ENCODE results near the gene MAGI3. TPM values are rescaled to one million over a fixed set of nuclear protein-coding genes. Genes with fewer than 3 reads are reported as not detected.
"Not testable (repeated sequence)": the region's sequence is repeated elsewhere in the genome, so short reads cannot be mapped to it uniquely, and the experiment has no call there.

The MAGI3 gene
- total RNA-seq, 1 donor from 2014 or later, result 22.3 TPM

GRCh38 chr1:113691184-113691583 is 300.9 kb downstream of the MAGI3 start:
- DNase-seq (ENCODE audit: low spot score), result no peak

- no peak for DNase-seq (ENCODE audit: low spot score)
Measured at GRCh38 chr1:113692342-113692741, 302.0 kb downstream of the MAGI3 start.

GRCh38 chr1:113692824-113693431 is 302.6 kb downstream of the MAGI3 start:
- no peak for DNase-seq (ENCODE audit: low spot score)

DNA sequence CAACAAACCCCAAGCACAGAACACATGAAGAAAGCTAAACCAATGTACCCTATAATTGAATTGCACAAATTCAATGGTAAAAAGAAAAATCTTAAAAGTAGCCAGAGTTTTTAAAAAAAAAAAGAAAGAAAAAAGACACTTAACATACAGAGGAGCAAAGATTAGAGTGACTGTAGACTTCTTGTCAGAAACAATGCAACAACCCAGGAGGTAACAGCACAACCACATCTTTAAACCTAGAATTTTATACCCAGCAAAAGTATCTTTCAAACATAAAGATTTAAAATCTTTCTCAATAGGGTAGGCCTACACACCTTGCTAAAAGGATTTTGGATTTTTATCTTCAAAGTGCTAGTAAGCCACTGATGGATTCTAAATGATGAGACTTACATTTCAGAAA is 304.6 kb downstream of the MAGI3 start:
- DNase-seq (ENCODE audit: low spot score), result no peak

- DNase-seq (ENCODE audit: low spot score), result no peak
Measured at GRCh38 chr1:113701429-113701828, 311.1 kb downstream of the MAGI3 start.

DNA sequence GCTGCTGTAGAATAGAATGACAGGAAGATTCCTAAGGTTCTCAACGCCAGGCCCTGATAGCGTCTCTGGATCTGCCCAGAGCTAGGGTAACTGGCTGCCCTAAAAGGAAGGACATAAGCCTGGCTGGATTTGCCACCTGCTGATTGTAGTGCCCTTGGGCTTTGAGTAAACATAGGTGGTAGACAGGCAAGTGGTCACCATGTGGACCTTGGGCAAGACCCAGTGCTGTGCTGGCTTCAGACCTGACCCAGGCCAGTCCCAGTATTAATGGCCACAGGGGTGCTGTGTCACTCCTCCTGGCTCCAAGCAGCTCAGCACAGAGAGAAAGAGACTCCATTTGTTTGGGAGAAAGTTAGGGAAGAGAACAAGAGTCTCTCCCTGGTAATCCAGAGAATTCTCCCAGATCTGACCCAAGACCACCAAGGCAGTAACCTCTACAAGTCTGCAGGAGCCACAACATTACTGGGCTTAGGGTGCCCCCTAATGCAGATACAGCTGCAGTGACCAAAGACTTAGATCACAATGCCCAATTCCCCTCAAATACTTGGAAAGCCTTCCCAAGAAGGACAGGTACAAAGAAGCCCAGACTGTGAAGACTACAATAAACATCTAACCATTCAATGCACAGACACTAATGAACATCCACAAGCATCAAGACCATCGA is 324.4 kb downstream of the MAGI3 start:
- no peak for DNase-seq (ENCODE audit: low spot score)

DNA sequence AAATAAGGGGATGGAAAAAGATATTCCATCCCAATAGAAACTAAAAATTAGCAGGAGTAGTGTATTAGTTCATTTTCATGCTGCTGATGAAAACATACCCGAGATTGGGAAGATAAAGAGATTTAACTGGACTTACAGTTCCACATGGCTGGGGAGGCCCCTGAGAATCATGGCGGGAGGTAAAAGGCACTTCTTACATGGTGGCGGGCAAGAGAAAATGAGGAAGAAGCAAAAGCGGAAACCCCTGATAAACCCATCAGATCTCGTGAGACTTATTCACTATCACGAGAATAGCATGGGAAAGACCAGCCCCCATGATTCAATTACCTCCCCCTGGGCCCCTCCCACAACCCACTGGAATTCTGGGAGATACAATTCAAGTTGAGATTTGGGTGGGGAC is 327.2 kb downstream of the MAGI3 start:
- DNase-seq (ENCODE audit: low spot score), result not testable (repeated sequence)

DNA sequence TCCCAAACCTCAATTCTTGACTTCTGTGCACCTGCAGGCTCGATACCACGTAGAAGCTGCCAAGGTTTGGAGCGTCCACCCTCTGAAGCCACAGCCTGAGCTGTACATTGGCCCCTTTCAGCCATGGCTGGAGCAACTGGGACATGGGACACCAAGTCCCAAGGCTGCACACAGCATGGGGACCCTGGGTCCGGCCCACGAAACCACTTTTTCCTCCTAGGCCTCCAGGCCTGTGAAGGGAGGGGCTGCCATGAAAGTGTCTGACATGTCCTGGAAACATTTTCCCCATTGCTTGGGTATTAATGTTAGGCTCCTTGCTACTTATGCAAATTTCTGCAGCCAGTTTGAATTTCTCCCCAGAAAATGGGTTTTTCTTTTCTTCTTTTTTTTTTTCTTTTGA is 328.3 kb downstream of the MAGI3 start:
- DNase-seq (ENCODE audit: low spot score), result not testable (repeated sequence)

GRCh38 chr1:113721010-113721409 is 330.7 kb downstream of the MAGI3 start:
- DNase-seq (ENCODE audit: low spot score), result no peak

DNA sequence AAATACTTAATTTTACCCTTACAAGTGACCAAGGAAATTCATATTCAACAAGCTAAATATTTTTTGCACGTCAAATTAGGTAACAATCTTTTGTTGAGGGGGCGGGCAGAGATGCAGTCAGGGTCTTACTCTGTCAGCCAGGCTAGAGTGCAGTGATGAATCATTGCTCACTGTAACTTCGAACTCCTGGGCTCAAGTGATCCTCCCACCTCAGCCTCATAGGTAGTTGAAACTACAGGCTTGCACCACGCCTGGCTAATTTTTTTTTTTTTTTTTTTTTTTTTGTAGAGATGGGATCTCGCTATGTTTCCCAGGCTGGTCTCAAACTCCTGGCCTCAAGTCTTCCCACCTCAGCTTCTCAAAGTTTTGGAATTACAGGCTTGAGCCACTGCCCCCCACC is 342.5 kb downstream of the MAGI3 start:
- no peak for DNase-seq (ENCODE audit: low spot score)

DNA sequence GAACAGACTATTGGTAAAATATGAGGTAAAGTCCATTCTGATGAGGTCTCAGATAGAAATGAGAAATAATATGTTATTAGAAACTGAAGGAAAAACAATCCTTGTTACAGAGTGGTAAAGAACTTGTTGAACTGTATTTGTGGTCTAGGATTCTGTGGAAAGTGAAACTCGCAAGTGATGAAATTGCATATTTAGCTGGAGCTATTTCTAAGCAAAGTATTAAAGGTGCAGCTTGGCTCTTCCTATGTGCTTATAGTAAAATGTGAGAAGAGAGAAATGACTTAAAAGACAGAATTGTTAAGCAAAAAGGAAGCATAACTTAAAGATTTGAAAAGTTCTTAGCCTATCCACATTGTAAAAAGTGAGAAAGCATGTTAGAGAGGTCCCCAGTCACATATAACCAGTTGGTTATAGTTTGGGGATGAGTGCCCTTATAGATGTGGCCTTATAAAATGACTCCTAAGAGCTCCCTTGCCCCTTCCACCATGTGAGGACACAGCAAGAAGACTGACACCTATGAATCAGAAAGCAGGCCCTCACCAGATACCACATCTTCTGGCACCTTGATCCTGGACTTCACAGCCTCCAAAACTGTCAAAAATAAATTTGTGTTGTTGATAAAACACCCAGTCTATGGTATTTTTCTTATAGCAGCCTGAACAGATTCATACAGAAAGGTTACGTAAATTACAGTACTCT is 344.2 kb downstream of the MAGI3 start:
- no peak for DNase-seq (ENCODE audit: low spot score)

All from mucosa of gallbladder (tissue), 1 donor.